Fibroblast of the aortic adventitia (primary cell): Measurements from ENCODE around the gene PLA2G4E. TPM values are rescaled to one million over a fixed set of nuclear protein-coding genes. Genes with fewer than 3 reads are reported as not detected.

Source experiments
- DNase-seq: peaks from one replicate; pipeline ENCODE4 v3.0.0-alpha.2; 2010; ENCODE audit warnings: low read depth
- H3K4me3 ChIP-seq: 2 replicates; pipeline ENCODE4 v1.5.1; 2011; ENCODE audit warnings: low read depth, mild to moderate bottlenecking, control low read depth, low read length, moderate library complexity
- total RNA-seq: library from RNA; depleted of rRNA; stranded (reverse); fragments of >200 nt; gene quantifications from 2 replicates; pipeline ENCODE4 v1.2.3, GENCODE V29; 2012; ENCODE audit warnings: low replicate concordance
- TF ChIP-seq, protein P1 (sequence below): IDR thresholded peaks from 2 replicates; pipeline ENCODE4 v1.5.1; 2011; ENCODE audit warnings: mild to moderate bottlenecking, low read length, control low read depth, inconsistent platforms; ENCODE audit not compliant: insufficient read depth

The PLA2G4E gene
- total RNA-seq, 1 donor, result not detected

DNA sequence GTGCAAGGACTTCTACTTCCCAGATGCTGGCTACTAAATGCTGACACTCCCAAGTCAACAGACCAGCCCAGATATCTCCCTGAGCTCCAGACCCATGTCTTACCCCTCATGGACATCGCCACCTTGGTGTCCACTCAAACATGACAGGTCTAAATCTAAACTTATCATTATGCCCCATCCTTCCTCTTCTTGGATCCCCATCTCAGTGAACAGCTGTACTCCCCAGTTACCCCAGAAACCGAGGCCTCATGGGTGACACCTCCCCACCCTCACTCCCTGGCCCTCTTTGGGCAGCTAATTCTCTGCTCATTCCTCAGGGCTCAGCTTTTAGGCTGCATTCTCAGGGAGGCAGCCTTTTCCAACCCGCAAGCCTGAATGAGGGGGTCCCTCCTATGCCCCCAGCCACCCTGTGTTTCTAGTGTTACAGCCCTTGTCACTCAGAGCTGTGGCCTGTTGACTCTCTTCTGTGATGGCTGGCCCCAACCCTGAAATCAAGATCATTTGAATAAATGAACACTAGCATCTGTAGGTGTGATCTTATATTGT is 53.8 kb downstream of the PLA2G4E start:
- no peak for DNase-seq

DNA sequence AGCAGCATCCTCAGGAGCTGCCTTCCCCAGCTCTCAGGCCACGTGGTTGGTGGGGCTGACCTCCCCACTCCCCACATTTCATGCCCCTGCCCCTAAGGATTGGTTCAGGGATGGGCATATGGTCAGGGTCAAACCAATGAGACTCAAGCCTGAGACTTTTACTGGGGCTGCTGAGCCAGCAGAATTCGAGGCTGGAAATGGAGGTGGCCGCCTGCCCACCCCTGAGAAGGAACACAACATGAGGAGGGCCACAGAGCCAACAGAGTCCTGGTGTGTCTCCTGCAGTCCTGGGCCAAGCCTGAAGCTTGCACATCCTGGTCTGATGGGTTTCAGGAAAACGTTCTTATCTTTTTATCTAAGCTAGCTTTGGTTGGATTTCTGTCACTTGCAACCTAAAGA is 54.4 kb downstream of the PLA2G4E start:
- no peak for DNase-seq
- H3K4me3 ChIP-seq, result no peak overlapping the region
- TF ChIP-seq, protein P1, sequence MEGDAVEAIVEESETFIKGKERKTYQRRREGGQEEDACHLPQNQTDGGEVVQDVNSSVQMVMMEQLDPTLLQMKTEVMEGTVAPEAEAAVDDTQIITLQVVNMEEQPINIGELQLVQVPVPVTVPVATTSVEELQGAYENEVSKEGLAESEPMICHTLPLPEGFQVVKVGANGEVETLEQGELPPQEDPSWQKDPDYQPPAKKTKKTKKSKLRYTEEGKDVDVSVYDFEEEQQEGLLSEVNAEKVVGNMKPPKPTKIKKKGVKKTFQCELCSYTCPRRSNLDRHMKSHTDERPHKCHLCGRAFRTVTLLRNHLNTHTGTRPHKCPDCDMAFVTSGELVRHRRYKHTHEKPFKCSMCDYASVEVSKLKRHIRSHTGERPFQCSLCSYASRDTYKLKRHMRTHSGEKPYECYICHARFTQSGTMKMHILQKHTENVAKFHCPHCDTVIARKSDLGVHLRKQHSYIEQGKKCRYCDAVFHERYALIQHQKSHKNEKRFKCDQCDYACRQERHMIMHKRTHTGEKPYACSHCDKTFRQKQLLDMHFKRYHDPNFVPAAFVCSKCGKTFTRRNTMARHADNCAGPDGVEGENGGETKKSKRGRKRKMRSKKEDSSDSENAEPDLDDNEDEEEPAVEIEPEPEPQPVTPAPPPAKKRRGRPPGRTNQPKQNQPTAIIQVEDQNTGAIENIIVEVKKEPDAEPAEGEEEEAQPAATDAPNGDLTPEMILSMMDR, result no peak

More for the DNA sequence above, 53.8 kb downstream of the PLA2G4E start:
- TF ChIP-seq, protein P1, result no peak
- H3K4me3 ChIP-seq, result no peak overlapping the region

DNA sequence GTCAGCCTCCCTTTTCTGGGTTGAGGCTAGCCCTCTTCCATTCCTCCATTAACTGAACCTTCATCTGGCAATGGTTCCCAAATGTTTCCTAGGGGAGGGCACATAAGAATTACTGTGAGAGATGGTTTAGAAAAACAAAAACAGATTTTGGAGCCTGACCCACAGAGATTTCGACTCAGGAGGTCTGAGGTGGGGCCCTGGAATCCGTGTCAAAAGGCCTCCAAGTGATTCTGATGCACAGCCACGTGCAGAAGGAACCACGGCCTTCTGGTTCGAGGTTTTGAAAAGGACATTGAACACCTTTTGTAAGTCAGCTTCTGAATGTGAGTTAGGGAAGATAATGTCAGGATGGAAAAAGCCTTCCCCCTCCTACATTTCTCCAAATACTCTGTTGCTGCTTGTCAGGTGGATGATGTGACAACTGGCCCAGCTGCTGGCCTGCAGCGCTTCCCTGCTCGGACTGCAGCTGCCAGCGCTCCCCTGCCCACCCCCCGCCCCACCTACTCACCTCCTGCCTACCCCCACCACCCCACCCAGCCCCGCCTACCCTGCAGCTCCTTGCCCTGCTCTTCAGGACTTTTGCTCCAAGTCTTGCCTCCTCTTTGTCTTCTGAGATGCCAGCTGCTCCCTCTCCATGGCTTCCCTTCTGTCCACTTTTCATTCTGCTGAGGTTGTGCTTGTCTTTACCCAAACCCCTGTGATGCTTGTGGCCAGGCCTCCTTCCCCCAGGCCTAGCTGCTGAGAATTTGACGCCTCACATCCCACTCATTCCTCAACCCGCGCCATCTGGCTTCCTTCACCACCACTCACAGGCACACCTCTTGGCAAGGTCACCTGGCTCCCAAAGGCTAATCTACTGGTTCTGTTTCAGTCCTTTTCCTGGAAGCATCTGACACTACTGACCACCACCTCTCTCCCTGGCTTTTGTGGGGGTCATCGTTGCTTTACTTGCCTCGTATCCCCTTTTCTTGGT is 55.1 kb downstream of the PLA2G4E start:
- TF ChIP-seq, protein P1, result no peak
- H3K4me3 ChIP-seq, result no peak overlapping the region
- DNase-seq, result no peak

DNA sequence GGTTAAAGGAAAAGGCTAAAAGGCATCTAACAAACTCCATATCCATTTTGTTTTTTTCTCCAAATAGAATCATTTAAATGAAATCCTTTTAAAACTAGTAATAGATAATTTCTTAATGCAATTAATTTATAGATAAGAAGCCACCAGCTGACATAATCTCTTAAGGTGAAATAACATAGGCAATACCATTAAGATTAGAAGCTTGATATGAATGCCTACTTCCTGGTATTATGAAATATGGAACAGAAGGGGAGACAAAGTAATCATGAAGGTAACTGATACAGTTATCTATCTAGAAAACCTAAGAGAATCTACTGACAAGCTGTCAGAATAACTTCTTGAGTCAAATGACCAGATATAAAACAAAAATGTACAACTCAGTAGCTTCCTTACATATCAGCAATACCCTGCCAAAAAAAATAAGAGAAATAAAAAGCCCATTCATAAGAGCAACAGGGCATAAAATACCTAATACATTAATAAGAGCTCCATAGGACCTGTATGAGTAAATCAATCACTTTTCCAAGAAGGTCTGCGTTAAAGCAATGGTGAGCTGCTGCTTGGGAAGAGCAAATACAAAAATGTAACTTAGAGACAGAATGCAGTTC is 59.1 kb downstream of the PLA2G4E start:
- no peak for DNase-seq
- TF ChIP-seq, protein P1, result no peak

DNA sequence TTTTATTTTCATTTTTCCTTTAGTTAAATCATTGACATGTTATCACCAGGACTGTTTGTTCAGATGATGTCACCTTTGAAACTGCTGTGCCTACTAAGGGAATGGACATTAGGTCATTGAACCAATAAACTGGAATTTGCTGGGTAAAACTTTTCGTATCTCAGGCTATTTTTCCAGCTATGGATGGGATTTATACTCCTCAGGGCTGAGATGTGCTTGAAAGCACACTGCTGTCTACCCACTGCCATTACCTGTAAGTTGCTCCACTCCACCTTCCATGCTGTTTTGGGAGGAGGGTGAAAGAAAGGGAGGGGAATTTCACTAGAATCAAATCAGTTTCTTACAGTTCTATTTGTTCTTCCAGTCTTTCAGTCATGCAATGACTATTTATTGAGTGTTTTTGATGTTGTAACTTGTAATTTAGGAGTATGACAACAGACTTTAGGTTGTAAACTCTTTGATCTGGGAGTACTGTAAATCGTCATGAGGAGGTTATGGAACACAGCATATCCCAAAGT is 59.8 kb downstream of the PLA2G4E start:
- H3K4me3 ChIP-seq, result no peak overlapping the region
- no peak for DNase-seq
- TF ChIP-seq, protein P1, result no peak

More for the DNA sequence above, 59.1 kb downstream of the PLA2G4E start:
- no peak overlapping the region for H3K4me3 ChIP-seq

DNA sequence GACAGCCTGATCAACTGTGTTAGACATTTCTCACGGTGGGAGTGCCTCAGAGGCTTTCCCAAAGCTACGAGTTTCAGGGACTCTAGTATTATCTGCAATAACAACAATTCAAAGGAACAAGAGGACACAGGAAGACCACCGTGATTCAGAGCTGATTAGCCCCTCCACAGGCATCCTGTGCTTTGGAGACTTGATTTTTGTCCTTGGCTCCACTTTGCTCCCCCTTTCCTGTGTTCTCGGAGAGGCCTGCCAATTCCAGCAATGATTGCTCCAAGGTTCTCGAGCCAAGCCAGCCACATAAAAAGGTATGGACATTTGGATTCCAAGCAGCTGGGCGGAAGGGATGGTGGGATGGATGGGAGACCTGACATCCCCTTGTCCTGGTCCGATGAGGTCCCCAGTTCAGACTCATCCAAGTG is 62.8 kb downstream of the PLA2G4E start:
- H3K4me3 ChIP-seq, result no peak overlapping the region
- TF ChIP-seq, protein P1, result no peak
- DNase-seq, result no peak
